AG04450 (cell line): Measurements from ENCODE around the gene CMPK1. TPM values are rescaled to one million over a fixed set of nuclear protein-coding genes. Genes with fewer than 3 reads are reported as not detected.
"Not testable (repeated sequence)": the region's sequence is repeated elsewhere in the genome, so short reads cannot be mapped to it uniquely, and the experiment has no call there.

Experiments
- CTCF ChIA-PET: fragments of 300-600, 350-600 bp; formaldehyde crosslinking; extraction: SDS; loops from one replicate; lab custom pipeline; 2022; ENCODE audit warnings: antibody characterized with exemption, inconsistent platforms; lab: Charles Lee
- POLR2A ChIA-PET: fragments of 350-600 bp; formaldehyde crosslinking; extraction: SDS; loops from one replicate; lab custom pipeline; 2021; ENCODE audit warnings: antibody characterized with exemption, inconsistent platforms; lab: Yijun Ruan, JAX
- DNase-seq: peaks from one replicate; pipeline ENCODE4 v3.0.0-alpha.2; 2011; ENCODE audit warnings: low read depth, low spot score
- H3K27ac ChIP-seq: one replicate; pipeline ENCODE4 v1.5.1; 2012; ENCODE audit warnings: low read depth, low read length, control low read depth
- H3K27me3 ChIP-seq: one replicate; pipeline ENCODE4 v1.6.0; 2012; ENCODE audit warnings: low read length; ENCODE audit not compliant: control insufficient read depth, insufficient read depth
- H3K4me3 ChIP-seq: 2 replicates; pipeline ENCODE4 v1.5.1; 2011; ENCODE audit warnings: mild to moderate bottlenecking, low read depth, low read length, control low read depth
- H3K9me3 ChIP-seq: 2 replicates; pipeline ENCODE4 v1.5.1; 2012; ENCODE audit warnings: low read length; ENCODE audit not compliant: control insufficient read depth, insufficient read depth
- CTCF ChIP-seq: IDR thresholded peaks from 2 replicates; pipeline ENCODE4 v1.5.1; 2011; ENCODE audit warnings: low read depth, low read length, control low read depth, inconsistent platforms
- polyA plus RNA-seq: library from polyadenylated mRNA; depleted of rRNA; stranded (reverse); fragments of >200 nt; gene quantifications from 2 replicates; pipeline ENCODE4 v1.2.3, GENCODE V29; 2011

The CMPK1 gene
- polyA plus RNA-seq, 1 experiment, result 68.7 TPM

GRCh38 chr1:47302472-47302871 lies 31.1 kb upstream of the CMPK1 start:
- Histone ChIP-seq H3K4me3 (no peak overlapping the region), H3K27ac (no peak overlapping the region), H3K9me3 (no peaks in the 10 kb centered on the region), H3K27me3 (no peaks in the 10 kb centered on the region)
- no peak for DNase-seq
- POLR2A ChIA-PET, result no interaction called here
- CTCF ChIA-PET, result no interaction called here
- TF ChIP-seq CTCF, result no peak

GRCh38 chr1:47309427-47309826 lies 24.2 kb upstream of the CMPK1 start:
- no peaks in the 10 kb centered on the region for H3K9me3 ChIP-seq
- no peak for DNase-seq
- ChIA-PET POLR2A (no interaction called here), CTCF (interaction anchor here (0.9 to 1.4 kb wide), 2 partner anchors 9 to 126 kb away, joined by 3 read pairs; no protein-coding TSS in a partner anchor)
- no peaks in the 10 kb centered on the region for H3K27me3 ChIP-seq
- H3K27ac ChIP-seq, result no peak overlapping the region
- TF ChIP-seq CTCF, result no peak
- H3K4me3 ChIP-seq, result no peak overlapping the region

- CTCF ChIA-PET, result interaction anchor here (1.0 to 3.2 kb wide), 5 partner anchors 9 to 397 kb away, joined by 3 to 12 read pairs (median 3); no protein-coding TSS in a partner anchor
- H3K9me3 ChIP-seq, result no peaks in the 10 kb centered on the region
- no peak for TF ChIP-seq CTCF
- peak; percentile 98 for DNase-seq
- H3K27ac ChIP-seq, result peak within 1 kb of the TSS; percentile 87
- no peaks in the 10 kb centered on the region for H3K27me3 ChIP-seq
- POLR2A ChIA-PET, result interaction anchor here (0.7 to 1.3 kb wide), 3 partner anchors 20 to 29 kb away, joined by 3 to 23 read pairs (median 3); partner anchors contain the start of gene CMPK1
- peak within 1 kb of the TSS; percentile 87 for H3K4me3 ChIP-seq
These were observed 19.5 kb upstream of the CMPK1 start, which contains the start of gene STIL for GRCh38 chr1:47313915-47314664. TSS of gene STIL (minus strand) at chr1:47314147. CDS start at chr1:47310319, 3,828 bp downstream.

GRCh38 chr1:47317841-47318240 lies 15.7 kb upstream of the CMPK1 start:
- CTCF ChIA-PET, result interaction anchor here (0.6 to 1.7 kb wide), 8 partner anchors 8 to 1179 kb away, joined by 3 to 6 read pairs (median 3); partner anchors contain the start of gene FOXD2
- peak overlapping the region; percentile 78 for H3K27ac ChIP-seq
- TF ChIP-seq CTCF, result no peak

GRCh38 chr1:47319968-47320367 lies 13.6 kb upstream of the CMPK1 start:
- H3K4me3 ChIP-seq, H3K27me3 ChIP-seq, DNase-seq, H3K9me3 ChIP-seq, H3K27ac ChIP-seq, CTCF ChIA-PET, POLR2A ChIA-PET: not testable (repeated sequence)

More at GRCh38 chr1:47317841-47318240, 15.7 kb upstream of the CMPK1 start:
- DNase-seq, result peak; percentile 72
- H3K9me3 ChIP-seq, result no peaks in the 10 kb centered on the region
- H3K27me3 ChIP-seq, result no peaks in the 10 kb centered on the region
- H3K4me3 ChIP-seq, result no peak overlapping the region
- POLR2A ChIA-PET, result no interaction called here
